NCI-H82 treated with DMSO at 0.1 percent for 48 hours (cell line): Measurements from ENCODE around the gene MYCBPAP.
"Not testable (repeated sequence)": the region's sequence is repeated elsewhere in the genome, so short reads cannot be mapped to it uniquely, and the experiment has no call there.

ENCODE experiments used
- DNase-seq: peaks from one replicate; lab custom pipeline; 2025; ENCODE audit not compliant: unreplicated experiment; lab: John Stamatoyannopoulos, UW

The MYCBPAP gene

DNA sequence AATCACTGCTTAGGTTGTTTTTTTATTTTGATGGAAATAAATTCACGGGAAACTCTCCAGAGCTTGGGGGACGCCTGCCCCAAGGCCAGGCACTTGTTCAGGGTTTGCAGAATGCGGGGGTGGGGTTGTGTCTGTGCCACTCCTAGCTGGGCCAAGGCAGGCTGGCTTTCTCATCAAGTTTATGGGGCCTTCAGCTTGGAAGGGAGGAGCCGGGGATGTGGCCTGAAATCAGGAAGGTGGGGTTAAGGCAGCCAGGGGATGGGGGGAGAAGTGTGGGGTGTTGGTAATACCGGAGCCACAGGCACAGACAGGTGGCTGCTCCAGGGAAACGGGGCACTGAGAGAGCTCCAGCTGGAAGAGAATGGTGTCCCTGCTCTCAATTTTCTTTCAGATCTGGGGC is 37.8 kb upstream of the MYCBPAP start:
- DNase-seq = no peak

DNA sequence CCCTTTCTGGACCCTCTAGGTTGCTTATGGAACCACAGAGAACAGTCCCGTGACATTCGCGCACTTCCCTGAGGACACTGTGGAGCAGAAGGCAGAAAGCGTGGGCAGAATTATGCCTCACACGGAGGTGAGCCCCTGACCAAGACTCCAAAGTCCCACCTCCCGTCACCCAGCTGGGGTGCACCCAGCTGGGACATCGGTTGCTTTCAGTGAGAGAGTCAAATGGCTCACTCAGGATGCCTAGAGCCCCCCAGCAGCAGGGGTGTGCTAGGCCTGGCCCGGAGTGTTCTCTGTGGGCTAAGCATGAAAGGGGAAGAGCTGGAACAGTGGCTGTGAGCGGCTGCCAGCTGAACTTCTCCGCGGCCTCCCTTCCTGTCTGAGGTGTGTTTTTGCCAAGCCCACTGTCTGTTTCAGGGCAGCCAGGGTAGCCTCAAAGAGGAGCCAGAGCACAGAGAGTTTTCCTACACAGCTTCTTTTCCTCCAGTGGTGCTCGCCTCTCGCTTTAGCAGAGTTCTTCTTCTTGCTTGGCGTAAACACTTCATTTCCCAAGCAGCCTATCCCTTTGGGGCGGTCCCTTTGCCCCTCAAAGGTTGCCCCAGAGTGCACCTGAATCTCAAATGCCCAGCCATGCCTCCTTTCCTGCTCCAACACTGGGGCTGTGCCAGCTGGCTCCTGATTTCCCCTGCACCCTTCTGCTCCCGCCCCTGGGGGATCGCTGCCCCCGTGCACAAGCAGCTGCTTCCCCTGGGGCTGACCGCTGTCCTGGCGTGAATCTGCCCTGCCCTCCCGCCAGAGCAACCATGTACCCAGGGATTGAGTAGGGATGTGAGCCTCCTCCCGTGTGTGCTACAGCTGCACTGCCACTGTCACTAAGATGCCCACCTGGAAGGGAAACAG is 37.0 kb upstream of the MYCBPAP start:
- no peak for DNase-seq

DNA sequence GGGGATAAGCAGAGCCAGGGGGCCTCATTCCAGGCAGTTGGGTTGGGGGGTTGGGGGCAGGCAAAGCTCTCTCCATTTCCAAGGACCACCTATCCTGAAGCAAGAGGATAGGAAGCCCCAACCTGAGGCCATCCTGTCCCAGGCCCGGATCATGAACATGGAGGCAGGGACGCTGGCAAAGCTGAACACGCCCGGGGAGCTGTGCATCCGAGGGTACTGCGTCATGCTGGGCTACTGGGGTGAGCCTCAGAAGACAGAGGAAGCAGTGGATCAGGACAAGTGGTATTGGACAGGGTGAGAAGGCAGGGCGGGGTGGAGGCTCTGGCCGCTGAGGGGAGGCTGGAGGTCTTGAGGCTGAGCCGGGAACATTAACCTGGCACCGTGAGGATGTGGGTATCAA is 36.0 kb upstream of the MYCBPAP start:
- no peak for DNase-seq

DNA sequence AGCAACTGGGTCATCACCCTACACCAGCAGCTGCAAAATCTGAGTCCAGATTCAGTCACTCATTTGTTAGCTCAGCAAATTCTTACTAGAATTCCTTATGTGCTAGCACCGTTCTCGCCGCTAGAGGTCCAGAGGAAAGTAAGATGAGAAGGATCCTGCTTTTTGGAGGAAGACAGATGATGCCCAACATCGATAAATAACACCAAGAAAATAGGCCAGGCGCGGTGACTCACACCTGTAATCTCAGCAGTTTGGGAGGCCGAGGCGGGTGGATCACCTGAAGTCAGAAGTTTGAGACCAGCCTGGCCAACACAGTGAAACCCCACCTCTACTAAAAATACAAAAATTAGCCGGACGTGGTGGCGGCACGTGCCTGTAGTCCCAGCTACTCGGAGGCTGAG is 35.5 kb upstream of the MYCBPAP start:
- not testable (repeated sequence) for DNase-seq

DNA sequence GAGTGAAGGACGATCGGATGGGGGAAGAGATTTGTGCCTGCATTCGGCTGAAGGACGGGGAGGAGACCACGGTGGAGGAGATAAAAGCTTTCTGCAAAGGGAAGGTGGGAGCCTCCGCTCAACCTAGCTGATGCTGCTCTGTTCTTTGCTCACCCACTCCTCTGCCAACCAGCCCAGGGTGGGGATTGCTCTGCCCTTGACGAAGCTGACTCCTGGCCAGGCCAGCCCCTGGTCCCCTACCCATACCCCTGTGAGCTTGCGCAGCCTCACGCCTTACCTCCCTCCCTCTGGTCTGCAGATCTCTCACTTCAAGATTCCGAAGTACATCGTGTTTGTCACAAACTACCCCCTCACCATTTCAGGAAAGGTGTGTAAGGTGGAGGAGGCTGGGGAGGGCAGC is 34.3 kb upstream of the MYCBPAP start:
- no peak for DNase-seq

DNA sequence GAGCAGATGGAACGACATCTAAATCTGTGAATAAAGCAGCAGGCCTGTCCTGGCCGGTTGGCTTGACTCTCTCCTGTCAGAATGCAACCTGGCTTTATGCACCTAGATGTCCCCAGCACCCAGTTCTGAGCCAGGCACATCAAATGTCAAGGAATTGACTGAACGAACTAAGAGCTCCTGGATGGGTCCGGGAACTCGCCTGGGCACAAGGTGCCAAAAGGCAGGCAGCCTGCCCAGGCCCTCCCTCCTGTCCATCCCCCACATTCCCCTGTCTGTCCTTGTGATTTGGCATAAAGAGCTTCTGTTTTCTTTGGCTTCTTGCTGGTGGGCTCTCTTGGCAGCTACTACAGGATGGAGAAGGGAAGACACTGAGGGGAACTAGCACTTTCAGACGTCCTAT is 33.7 kb upstream of the MYCBPAP start:
- no peak for DNase-seq

DNA sequence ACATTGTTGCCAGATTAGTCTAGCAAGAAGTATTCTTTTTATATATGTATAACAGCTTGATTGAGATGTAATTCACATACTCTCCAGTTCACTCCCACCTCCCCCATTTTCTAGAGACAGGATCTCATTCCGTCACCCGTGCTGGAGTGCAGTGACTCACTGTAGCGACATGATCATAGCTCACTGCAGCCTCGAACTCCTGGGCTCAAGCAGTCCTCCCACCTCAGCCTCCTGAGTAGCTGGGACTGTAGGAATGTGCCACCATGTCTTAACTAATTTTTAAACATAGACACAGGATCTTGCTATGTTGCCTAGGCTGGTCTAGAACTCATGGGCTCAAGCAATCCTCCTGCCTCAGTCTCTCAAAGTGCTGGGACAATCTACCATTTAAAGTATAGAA is 32.9 kb upstream of the MYCBPAP start:
- DNase-seq = no peak

DNA sequence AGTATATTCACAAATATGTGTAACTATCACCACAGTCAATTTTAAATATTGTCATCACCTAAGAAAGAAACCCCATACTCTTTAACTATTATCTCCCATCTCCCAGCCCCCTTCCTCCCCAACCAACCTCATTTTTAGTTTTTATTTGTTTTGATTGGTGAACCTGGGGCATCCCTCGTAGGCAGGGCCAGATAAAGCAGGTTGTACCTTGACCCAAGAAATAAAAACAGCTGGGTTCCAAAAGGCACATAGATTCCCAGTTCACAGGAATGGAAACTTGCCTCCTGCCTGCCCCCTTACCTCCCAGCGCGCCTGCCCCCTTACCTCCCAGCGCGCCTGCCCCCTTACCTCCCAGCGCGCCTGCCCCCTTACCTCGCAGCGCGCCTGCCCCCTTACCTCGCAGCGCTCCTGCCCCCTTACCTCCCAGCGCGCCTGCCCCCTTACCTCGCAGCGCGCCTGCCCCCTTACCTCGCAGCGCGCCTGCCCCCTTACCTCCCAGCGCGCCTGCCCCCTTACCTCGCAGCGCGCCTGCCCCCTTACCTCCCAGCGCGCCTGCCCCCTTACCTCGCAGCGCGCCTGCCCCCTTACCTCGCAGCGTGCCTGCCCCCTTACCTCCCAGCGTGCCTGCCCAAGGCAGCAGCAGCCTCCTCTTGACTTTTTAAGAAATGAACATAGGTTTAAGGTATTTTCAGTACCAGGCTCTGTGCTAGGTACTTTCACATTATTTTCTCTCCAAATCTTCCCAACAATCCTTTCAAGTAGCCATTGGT is 32.3 kb upstream of the MYCBPAP start:
- DNase-seq = not testable (repeated sequence)

DNA sequence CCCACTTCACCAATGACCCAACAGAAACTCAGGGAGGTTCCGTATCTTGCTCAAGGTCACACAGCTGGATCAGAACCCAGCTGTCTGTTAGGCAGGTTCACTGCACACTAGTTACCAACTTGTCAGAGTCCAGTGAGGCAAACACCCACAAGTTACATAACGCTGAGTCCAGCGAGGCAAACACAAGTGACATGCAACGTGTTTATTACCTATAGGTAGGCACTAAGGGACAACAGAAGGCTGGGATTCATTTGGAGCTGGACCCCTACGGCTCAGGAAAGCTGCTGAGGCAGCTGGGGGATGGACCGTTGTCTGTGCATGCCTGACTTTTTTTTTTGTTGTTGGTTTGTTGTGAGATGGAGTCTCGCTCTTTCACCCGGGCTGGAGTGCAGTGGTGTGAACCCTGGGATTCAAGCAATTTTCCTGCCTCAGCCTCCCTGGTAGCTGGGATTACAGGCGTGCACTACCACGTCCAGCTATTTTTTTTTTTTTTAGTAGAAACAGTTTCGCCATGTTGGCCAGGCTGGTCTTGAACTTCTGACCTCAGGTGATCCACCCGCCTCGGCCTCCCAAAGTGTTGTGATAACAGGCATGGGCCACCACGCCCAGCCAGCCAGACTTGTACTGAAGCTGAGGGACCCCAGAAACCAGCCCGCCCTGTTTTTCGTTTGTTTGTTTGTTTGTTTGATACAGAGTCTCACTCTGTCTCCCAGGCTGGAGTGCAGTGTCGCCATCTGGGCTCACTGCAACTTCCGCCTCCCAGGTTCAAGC is 31.5 kb upstream of the MYCBPAP start:
- DNase-seq = no peak

DNA sequence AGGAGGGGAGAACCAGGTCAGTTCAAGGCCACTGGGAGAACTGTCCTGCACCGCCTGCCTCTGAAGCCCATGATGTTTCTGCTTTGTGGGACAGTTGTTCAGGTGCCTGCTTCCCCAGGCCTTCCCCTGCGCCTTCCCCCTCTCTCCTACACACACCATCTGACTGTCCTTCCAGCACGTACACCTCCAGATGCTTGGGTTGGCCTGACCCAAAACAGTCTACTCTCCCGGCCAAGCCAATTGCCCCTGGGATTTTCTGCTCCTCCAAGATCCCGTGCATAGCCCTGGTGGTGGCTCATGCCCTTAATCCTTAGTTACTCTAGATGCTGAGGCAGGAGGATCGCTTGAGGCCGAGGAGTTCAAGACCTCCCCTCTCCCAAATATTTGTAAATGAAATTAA is 30.3 kb upstream of the MYCBPAP start:
- DNase-seq = no peak

DNA sequence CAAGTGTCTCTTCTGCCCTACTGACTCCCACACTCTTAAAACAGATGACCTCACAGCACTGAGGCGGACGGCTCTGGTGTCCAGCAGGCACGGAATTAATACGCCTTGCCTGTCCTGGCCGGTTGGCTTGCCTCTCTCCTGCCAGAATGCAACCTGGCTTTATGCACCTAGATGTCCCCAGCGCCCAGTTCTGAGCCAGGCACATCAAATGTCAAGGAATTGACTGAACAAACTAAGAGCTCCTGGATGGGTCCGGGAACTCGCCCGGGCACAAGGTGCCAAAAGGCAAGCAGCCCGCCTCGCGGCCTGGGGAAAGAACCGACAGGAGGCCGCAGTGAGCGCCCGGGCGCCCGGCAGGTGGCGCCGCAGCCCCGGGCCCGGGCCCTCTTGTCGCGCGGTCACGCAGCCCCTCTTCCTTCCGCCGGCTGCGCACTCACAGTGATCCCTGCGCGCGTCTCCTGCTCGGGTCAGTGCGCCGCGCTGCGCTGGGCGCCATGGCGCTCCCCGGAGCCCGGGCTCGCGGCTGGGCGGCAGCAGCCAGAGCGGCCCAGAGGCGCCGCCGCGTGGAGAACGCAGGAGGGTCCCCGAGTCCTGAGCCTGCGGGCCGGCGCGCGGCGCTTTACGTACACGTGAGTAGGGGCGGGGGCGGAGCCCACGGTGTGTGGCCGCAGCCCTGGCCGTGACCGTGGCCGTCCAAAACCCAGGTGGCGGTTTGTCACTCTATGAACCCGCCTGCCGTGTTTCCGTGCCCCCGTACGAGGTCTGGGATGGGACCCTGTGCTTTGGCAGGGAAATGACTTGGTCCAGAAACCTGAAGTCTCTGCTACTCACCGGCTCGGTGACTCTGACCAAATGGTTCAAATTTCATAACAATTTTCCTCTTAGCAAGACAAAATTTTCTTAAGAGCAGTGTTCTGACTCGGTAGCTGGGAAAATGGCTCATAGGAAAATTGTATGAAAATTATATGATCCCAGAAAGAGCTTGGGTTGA is 29.6 kb upstream of the MYCBPAP start, which contains the start of gene RSAD1:
TSS of gene RSAD1 (plus strand) at position 470 of the 991 bp plus-strand sequence. CDS start at position 495, 25 bp downstream.
- peak; percentile 64 for DNase-seq

DNA sequence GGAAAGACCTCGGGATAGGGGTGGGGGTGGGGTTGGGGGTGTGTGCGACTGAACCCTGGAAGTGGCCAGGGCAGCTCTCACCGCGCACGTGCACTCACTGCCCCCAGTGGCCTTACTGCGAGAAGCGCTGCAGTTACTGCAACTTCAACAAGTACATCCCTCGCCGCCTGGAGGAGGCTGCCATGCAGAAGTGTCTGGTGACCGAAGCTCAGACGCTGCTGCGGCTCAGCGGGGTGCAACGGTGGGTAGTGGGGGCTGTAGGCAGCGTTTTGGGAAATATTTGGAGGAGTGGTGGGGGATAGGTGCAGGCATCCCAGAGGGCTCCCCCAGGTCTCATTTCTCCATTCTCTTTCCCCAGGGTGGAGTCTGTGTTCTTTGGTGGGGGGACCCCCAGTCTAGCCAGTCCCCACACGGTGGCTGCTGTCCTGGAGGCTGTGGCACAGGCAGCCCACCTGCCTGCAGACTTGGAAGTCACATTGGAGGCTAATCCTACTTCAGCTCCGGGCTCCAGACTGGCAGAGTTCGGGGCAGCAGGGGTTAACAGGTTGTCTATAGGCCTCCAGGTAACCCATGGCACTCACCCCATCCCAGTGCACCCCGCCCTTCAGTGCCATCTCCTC is 28.6 kb upstream of the MYCBPAP start:
- DNase-seq = peak; percentile 43

DNA sequence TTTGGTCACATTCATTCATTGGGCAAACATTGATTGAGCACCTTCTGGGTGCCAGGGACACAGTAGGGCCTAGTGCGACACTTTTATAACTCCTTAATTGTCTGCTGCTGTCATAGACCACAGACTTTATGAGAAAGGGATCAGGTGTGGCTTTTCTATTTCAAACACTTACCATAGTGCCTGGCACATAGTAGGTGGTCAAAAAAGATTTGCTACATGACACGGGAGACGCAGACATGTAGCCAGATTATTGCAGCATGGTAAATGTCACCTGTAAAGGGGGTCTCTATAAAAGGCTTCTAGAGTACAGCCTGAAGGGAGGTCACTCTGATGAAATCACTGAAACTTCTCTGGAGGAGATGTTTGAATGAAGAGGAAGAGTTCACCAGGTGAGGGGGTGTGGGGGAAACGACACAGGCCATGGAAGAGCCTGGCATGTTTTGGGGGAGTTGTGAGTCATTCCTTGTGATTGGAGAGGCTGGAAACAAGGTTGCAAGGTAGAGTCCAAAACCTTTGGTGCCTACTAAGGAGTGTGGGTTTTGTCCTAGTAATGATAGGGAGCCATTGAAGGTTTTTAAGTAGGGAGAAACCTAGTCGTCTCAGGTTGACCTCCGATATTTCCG is 28.0 kb upstream of the MYCBPAP start:
- DNase-seq = no peak

DNA sequence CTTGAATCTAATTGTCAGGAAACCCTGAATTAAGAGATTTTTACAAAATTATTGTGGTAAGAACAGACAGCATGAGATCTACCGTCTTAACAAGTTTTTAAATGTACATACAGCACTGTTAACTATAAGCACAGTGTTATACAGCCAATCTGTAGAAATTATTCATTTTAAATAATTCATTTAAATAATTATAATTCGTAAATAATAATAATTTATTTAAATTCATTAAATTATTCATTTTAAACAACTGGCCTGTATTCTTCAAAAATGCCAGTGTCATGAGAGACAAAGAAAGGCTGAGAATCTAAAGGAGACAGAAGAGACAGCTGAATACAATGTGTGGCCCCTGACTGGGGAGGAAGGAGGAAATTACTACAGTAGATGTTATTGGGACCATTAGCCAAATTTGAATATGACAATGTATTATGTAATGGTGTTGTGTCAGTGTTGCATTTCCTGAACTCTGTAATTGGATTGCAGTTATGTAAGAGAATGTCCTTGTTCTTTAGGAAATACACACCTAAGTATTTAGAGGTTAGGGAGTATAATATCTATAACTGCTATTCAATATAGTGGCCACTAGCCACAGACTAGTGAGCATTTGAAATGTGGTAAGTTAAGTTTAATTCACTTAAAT is 27.3 kb upstream of the MYCBPAP start:
- DNase-seq = no peak

DNA sequence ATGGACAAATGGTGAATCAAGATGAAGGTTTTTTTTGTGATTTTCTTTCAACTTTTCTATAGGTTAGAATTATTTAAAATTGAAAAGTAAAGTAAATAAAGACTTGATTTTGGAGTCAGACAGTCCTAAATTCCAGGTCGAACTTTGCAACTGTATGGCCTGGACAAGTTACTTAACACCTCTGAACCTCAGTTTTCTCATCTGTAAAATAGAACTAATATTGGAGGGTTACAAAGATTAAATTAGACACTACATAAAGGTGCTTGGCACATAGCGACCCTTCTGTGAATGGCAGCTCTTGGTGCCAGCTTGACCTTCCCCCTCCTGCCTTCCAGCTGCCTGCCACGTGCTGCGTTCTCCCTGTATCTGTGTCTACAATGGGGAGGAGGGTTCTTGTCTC is 26.6 kb upstream of the MYCBPAP start:
- no peak for DNase-seq

DNA sequence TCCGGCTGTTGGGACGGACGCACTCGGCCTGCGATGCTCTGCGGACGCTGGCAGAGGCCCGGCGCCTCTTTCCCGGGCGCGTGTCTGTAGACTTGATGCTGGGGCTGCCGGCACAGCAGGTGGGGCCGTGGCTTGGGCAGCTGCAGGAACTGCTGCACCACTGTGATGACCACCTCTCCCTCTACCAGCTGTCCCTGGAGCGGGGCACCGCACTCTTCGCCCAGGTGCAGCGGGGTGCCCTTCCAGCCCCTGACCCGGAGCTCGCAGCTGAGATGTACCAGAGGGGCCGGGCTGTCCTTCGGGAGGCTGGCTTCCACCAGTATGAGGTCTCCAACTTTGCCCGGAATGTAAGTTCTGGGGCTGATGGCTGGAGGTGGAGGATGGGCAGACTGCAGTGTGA is 26.1 kb upstream of the MYCBPAP start:
- no peak for DNase-seq

DNA sequence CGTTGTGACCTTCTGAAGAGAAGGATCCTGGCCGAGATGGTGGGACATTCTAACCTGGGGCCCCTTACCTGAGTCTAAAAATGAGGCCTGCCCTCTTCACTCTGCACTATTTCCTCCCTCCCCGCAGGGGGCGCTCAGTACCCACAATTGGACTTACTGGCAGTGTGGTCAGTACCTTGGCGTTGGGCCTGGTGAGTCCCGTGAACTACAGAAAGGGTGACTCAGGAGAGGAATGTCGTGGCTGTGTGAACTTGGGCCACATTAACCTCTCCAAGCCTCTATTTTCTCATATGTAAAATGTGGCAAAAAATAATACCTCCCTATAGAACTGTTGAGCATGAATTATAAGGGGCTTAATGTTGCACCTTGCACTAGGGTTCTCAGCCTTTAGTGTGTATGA is 25.7 kb upstream of the MYCBPAP start:
- DNase-seq = peak; percentile 12

DNA sequence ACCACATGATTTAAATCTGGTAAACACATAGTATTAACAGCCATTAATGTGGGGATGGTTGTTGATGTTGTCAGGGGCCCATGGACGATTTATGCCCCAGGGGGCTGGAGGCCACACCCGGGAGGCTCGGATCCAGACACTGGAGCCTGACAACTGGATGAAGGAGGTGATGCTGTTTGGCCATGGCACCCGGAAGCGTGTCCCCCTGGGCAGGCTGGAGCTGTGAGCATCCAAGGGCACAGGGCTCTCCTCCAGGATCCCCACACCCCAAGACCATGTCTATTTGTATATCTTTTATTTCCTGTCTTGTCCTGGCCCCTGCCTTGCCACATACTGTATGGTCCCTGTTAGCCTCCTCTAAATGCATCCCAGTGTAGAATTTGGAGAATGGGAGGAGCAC is 25.0 kb upstream of the MYCBPAP start:
- no peak for DNase-seq
